GM18505 (cell line): Measurements from ENCODE around the gene DDX4.
"Not testable (repeated sequence)": the region's sequence is repeated elsewhere in the genome, so short reads cannot be mapped to it uniquely, and the experiment has no call there.

Experiments used
- ATAC-seq: cut with Tn5 transposase; IDR thresholded peaks from one replicate; pipeline ENCODE4 v1.9.1; 2021; ENCODE audit not compliant: unreplicated experiment
- POLR2A ChIP-seq: IDR thresholded peaks from 4 replicates; pipeline ENCODE4 v1.6.1; 2011; ENCODE audit warnings: borderline replicate concordance; ENCODE audit not compliant: insufficient read depth, insufficient read length; ENCODE audit errors: extremely low read depth

The DDX4 gene

DNA sequence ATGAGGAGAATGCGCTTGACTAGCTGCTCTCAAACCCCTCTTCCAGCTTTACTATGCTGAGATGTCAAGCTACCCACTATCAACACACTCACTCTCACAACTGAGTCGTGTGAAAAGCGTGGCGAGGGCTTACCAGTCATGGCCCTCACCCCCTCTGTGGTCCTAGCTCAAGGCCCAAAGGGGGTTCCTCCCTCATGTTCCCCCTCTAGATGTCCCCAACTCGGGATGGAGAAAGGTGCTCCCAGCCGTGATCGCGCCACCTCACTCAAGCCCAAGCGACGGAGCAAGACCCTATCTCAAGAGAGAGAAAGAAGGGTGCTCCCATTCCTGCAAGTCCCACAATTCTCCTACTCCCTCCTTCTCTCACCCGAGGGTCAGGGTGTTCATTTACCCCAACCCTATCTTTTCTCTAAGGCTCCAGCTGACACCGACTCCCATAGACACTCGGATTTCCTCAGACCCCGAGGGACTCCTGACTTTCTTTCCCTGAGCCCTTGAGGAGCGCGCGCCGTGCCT, 26.3 kb upstream of the DDX4 start:
- no peak for TF ChIP-seq POLR2A
- no peak for ATAC-seq

DNA sequence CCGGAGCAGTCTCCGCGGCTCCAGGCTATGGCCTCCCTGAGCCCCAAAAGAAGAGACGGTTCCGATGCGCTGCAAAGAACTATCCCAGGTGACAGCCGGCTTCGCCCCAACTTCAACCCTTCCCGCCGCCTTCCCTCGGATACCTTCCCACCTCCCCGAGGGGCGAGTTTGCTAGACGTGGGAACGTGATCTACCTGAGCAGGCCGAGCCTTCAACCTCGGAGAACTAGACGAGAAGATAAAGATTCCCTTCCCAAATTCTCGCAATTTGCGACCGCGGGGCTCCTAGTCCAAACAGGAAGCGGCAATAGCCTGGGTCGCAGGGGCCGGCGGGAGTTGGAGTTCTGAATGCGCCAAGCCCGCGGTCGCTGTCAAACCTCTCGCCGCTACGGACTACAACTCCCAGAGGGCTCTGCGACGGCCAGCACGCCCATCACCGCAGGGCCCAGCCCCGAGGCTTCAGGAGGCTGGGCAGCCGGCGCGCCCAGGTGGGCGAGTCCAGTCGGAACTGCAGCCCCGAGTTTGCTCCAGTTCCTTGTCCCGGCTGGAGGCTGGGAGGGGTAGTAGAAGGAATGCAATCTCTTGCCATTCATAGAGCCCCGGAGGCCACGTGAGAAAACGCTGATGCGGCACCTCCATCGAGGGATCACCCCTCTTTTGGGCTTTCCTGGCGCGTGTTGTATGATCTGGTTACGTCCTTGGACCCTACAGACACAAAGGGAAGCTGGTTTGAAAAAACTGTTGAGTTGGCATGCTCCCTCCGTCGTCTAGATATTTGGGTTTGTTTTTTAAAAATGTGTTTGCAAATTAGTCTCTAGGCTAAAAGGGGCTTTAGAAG, 25.6 kb upstream of the DDX4 start, which contains the start of gene SLC38A9:
Gene SLC38A9, minus strand, starts transcription at position 302 of the 837 bp plus-strand sequence. CDS start 14,366 bp downstream, outside the sequence.
- peak; percentile 100 for ATAC-seq
- TF ChIP-seq POLR2A, result peak; percentile 73

DNA sequence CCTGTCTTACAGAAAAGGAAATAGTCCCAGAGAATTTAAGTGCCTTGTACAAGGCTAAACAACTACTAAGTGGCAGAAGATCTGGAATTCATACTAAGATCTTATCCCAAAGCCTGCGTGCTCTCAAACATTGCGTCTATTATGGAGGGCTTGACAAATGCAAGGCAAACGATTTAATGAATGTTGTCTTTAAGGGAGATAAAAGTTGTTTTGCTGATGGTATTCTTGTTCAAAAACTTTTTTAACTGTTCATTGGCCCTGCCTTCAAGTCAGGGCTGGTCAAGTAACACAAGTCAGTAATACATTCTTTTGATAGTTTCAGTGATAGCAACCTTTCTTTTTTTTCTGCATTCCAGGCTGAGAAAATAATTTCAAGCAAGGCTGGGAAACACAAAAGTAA, 24.0 kb upstream of the DDX4 start:
- TF ChIP-seq POLR2A, result no peak
- no peak for ATAC-seq

DNA sequence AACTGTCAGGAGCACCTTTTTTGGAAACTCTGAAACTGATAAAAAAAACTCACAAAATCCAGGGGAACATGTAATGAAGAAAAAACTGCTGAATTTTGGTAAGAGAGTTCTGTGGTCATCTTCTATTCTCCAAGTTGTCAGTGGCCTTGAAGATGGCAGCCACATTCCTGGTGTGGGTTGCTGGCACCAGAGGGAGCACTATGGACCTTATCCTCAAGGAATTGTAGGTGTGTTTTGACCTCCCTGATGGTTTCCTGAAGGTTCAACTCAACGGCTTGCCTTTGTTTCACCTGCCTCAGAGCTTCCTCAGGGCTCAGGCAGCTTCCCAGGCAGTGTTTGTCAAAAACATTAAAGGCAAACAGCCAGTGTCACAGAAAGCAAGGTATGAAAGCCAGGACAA, 23.5 kb upstream of the DDX4 start:
- ATAC-seq, result no peak

DNA sequence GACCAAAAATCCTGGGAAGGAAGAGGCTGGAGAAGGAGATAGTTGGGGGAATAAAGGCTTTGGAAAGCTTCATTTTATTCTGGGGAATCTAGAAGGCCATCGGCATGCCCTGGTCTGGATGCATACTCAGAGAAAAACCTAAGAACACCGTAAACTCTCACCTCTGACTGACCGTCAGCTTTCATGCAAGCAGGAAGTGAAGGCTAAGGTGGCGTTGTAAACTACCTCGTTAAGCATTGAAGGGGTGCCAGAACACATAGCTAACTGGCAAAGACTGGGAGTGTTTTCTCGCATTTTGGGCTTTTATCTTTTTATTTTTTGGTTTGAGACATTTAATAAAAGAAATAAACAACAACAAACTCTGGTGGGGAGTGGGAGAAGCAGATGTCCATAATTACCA, 23.1 kb upstream of the DDX4 start:
- no peak for ATAC-seq
- no peak for TF ChIP-seq POLR2A

More for the DNA sequence above, 23.5 kb upstream of the DDX4 start:
- no peak for TF ChIP-seq POLR2A

DNA sequence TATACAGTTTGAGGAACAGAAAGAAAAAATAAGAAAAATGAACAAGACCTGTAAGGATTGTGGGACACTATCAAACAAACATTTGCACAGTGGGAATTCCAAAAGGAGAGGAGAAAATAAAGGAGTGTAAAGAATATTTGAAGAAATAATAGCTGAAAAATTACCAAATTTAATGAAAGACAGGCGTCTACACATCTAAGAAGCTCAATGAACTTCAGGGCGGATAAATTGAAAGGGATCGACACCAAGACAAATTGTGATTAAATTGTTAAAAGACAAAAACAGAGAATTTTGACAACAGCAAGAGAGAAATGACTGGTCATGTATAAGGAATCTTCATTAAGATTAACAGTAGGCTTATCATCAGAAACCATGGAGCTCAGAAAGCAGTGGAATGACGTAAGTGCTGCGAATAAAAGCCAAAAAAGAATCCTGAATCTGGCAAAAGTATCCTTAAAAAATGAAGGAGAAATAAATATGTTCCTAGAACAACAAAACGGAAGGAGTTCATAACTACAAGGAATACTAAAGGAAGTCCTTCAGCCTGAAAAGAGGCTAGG, 22.3 kb upstream of the DDX4 start:
- TF ChIP-seq POLR2A, result no peak
- no peak for ATAC-seq

DNA sequence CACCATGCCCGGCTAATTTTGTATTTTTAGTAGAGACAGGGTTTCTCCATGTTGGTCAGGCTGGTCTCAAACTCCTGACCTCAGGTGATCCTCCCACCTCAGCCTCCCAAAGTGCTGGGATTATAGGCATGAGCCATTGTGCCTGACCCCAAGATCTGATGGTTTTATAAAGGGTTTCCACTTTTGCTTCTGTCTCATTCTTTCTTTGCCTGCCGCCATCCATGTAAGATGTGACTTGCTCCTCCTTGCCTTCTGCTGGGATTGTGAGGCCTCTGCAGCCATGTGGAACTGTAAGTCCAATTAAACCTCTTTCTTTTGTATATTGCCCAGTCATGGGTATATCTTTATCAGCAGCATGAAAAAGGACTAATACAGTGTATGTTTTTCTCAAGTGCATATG, 18.8 kb upstream of the DDX4 start:
- not testable (repeated sequence) for ATAC-seq

DNA sequence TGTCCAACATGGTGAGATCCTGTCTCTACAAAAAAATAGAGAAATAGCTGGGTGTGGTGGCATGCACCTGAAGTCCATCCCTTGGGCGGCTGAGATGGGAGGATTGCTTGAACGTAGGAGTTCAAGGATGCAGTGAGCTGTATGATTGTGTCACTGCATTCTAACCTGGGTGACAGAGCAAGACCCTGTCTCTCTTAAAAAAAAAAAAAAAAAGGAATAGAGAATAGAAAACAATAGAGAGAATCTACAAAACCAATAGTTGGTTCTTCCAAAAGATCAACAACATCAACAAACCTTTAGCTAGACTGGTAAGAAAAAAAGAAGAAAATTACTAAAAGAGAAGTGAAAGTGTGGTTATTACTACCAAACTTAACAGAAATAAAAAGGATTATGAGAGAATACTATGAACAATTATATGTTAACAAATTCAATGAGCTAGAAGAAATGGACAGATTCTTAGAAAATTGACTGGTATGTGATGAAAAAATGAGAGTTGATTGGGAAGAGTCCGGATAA, 17.6 kb upstream of the DDX4 start:
- no peak for TF ChIP-seq POLR2A
- ATAC-seq, result no peak

DNA sequence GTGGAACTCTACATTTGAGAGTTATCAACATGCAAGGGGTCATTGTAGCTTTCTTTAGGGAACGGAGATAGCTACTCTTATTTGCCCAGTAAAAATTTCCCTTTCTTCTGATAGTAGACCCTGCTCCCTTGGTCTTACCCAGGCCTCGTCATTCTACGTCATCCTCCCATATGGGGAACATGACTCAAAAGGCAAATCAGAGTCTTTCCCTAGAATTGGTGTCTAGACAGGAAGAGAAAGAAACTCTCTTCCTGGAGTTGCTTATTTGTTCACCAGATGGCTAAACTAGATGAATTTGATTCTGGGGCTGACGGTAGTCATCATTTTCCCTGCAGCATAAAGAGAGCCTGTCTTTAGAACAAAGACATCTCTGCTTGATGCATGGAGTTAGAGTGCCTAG, 13.6 kb upstream of the DDX4 start:
- ATAC-seq, result no peak
- TF ChIP-seq POLR2A, result no peak

DNA sequence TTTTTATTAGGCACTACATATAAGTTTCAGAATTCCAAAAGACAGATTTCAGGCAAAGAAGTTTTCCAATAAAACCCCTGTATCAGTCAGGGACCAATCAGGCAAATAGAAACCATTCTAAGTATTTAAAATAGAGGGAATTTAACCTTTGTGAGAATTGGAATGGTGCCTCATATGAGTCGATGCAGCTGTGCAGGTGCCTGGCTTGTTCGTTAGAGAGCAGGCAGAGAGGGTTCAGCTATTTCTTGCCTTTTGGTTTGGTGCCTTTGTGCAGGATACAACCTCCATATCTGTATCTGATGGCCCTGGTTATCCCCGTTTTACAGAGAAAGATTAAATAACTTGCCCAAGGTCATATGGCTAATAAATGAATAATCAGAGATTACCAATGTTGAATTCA, 6.0 kb upstream of the DDX4 start:
- no peak for TF ChIP-seq POLR2A
- ATAC-seq, result no peak

DNA sequence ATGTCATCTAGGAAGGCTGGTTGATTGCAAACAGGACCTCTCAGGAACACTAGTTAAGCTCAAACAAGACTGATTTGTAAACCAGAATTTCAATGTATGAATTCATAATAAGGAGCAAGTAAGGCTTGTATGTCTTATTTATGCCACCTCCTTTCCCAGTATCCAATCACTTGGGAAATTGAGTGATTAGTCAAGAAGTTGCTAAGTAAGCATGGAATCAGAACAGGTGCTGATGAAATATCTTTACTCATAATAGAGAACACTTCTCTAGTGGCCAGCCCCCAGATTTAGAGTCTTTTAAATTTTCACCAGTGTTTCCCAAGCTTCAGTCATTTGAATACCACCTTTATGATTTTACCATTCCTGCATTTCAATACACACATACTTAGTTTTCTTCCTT, 5.3 kb upstream of the DDX4 start:
- ATAC-seq, result no peak
- TF ChIP-seq POLR2A, result no peak

DNA sequence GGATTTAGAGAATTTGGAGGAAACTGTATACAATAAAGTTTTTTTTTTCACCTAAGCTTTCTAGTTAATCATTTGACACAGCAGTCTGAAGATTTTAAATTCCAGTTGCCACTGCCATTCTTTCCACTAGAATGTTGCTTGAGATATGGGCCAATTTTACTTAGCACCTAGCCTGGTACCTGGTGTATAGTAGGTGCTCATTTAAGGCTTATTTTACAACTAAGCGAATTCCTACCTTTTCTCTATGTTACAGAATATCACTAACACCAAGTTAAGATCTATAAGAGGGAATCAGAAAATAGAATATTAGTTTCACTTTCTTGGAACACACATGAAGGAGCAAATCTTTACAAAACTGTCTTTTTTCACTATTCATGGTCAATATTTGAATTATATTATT, 3.2 kb upstream of the DDX4 start:
- TF ChIP-seq POLR2A, result no peak
- ATAC-seq, result no peak

DNA sequence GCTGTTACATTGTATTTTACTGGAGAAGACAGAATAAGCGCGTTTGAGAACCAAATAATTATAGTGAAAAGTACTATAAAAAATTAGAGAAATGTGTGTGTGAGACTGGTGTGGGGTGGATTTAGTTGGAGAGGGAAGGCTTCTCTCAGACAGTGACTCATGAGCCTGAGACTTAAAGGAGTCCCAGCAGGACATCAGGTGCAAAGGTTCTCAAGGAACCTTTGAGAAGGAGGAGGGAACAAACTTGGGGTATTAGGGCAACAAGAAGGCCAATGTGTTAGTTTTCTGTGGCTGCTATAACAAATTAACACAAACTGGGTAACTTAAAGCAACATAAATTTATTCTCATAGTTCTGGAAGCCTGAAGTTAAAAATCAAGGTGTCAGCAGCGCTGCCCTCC, 4.9 kb downstream of the DDX4 start:
- ATAC-seq, result no peak
- no peak for TF ChIP-seq POLR2A

DNA sequence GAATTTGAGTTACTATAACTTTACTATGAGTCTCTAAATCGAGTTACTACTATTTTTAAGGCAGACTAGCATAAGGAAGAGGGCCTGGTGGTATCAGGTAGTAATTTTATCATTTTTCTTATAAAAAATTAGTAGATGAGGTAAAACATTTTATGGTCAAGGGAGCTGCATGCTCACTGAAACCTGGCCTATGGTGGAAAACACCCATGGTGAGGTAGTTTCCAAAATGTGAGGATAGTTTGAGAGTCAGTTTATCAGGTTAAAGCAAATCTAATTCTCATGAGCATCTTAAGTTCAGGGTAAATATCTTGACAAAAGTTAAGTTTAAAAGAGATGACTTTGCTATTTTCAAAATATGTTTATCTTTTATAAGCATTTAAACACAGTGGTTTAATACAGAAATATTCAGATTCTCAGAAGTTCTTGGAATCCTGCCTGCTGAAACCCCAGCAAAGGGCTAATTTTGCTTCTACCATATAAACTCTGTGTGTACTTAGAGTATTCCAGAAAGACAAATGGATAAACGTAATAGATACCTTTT, 10.0 kb downstream of the DDX4 start:
- no peak for TF ChIP-seq POLR2A

More for the DNA sequence above, 10.0 kb downstream of the DDX4 start:
- no peak for ATAC-seq
